Measurements from ENCODE around the gene SCARB1.

Gene SCARB1

DNA sequence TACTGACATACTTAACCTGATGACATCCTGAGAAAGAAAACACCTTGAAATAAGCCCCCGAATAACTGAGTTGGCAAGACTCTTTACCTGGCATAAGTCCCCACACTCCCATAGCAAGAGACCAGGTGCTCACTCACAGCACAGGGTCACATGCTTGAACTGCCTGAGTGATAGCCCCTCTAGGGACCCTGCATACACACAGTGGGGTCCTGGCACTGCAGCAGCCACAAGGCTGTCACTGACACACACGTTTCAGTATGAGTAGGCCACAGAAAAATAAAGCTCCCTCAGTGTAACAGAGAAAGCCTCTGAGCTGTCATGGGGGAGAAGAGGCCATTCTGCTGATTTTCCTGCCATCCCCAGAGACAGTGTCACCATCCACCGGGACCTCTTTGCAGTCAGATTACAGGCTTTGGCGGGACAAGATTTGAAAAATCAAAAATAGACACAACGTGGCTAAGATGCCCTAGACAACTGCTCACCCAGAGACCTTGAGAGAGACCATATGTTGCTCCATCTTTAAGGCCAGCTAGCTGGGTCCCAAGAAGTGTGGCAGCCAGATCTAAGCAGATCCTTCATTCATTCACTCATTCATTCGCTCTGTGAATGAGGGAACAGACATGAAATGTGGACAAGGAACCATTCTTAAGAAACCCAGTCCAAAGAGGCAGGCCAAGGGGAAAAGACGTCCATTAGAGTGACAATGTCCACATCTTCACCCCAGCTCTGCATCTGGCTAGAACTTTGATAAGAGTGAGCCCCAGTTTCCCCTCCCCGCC is 1.6 kb downstream of the SCARB1 start:
- no peak for DNase-seq

DNA sequence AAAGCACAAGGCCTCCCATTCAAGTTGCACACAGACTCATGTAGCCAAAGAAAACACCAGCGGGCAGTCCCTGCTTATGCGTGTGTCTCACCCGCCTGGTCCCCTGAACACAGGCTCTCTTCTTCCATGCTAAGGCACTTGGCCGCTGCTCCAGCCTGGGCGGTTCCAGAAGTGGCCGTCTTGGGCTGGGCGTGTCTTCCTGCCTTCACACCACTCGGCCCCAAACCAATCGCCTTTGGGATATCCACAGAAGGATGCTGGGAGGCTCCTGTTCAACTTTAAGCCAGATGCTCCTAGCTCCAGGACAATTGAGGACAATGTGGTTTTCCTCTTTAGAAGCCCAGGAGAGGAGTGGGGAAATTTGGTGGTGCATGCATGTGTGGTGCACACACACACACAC is 2.2 kb downstream of the SCARB1 start:
- DNase-seq, result no peak

DNA sequence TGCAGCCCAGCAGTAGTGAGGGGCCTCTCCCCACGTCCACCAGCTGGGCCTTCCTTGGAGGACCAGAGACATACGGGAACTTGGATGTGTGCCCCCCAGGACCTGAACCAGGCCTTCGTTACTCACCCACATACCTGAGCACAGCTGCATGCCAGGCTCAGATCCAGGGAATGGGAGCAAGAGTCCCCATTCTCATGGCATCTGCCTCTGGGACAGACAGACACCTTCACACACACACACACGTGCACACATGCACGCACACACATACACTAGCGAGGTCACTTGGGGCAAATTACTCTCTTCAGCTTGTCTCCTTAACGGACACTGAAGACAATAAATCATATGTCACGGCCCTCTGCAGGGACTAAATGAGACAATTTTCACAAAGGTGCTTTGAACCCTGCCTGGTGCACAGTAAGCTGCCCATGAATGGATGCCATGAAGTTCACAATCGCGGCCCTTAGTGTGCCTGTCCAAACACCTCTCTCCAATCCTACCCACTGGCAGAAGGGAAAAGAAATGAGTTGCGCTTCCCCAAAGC is 5.7 kb downstream of the SCARB1 start:
- DNase-seq, result no peak

DNA sequence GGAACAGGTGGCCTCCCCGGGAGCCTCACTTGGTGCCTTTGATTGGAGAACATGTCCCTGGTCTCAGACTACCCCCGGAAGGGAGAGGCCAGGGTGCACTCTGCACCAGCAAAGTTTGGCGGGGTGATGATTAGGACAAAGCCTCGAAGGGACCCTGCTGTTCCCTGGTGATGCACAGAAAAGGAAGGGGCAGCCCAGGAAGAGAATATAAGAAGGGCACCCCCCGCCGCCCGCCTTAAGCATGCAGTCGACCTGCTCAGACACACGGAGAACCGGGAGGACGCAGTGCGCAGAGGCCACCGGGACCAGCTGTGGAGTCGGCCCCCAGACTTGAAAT is 6.9 kb downstream of the SCARB1 start:
- no peak for DNase-seq

DNA sequence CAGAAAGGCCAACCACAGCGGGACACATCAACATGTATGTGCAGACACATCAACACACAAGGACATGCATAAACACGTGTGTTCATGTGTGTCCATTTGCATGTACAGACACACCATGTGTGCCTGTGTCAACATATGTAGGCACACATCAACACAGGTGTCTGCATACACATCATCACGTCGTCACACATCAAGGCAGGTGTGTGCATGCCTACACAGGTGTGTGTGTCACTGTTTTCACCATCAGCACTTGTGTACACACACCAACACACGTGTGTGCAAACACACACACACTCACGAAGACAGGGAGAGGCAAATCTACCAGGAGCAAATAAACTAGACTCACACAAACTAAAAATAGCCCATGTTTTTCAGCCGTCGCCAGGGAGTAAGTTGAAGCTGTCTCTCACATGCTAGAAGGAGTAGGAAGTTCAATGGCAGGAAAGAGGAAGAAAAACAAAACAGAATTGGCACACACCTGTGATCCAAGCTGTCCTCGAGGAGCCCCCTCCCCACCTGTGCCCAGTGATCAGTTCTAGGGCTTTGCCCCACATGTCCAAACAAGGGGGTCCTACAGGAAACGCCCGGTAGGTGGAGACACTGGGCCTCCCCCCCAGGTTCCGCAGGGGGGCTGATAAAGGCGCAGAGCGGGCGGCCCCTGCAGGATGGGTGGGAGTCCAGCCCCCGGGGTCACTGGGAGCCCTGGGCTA is 7.4 kb downstream of the SCARB1 start:
- DNase-seq, result no peak

DNA sequence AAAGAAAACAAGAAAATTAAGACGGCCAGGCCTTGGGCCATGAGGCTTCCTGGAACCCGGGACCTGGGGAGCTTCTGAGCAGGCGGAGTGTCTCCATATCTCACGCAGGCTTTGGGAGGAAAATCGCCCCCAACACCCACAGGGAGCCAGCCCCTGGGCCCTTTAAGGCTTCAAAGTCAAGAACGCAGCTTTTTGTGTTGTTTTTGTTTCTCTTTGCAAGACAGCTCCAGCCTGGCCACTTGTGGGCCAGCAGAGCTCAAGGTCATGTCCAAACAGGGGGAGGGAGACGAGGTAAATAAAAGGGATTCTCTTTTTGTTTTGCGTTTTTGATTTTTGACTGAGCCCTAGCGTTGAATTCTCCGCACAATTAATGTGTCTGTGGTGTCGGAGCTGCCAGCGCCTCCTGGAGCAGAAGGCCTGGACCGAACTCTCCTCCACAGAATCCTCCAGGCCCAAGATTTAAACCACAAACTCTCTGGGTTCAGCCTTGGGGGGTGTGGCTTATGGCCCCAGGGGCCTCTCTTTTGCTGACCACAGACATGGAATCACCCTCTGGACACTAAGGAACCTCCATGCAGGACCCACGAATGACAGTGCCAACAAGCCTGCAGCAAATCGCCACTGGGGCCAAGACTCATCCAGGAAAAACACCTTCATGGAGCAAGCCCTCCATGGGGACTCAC is 8.2 kb downstream of the SCARB1 start:
- no peak for DNase-seq

DNA sequence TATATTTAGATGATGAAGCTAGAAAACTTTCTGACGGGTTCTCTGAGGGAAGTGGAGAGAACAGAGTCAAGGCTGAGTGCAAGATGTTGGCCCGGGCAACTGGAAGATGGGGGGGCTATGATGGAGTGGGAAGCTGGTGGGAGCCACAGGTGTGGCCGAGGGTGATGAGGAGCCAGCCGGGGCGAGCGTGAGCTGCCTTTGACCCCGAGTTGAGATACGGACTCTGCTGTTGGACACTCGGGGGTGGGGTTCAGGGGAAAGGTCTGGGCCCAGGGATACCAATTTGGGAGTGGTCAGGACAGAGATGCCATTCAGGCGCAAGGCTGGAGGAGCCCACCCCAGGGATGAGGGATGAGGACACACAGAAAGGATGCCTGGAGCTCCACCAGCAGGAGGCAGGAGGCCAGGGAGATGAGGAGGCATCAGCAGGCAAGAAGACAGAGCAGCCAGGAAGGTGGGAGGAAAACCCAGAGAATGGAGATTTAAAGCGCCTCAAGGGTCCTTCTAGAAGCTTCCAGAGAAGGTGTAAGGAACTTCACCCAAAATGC is 9.0 kb downstream of the SCARB1 start:
- DNase-seq, result no peak

DNA sequence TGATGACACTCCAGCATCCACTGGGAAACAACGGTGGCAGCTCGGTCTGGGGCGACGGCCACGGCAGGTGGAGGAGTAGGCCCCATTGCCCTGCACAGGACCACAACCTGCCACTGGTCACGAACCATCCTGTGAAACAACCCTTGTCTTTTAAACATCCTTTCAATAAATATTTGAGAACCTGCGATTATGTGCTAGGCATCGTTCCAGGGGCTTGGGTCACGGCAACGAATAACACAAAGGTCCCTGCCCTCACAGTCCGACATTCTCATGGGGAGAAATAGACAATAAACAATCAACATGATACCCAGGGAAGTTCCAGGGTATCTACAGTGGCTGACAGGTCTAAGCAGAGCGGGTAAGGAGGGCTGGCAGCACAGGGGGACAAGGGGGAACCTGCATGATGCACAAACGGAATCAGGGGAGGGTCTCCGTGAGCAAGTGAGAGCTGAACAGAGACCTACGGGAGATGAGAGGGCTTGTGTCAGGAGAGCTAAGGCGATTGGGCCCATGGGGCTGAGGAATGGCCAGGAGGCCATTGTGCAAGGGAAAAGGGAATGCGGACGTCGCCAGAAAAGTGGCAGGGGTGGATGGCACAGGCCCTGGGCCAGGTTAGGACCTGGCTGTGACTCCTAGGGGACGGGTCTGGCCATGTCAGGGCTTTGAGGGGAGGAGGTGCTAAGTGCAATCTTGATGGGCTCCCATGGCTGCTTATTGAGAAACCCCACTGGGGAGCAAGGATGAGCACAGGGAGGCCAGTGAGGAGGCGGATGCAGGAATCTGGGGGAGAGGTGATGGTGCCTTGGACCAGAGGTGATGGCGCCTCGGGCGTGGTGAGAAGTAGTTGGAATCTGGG is 9.7 kb downstream of the SCARB1 start:
- no peak for DNase-seq

DNA sequence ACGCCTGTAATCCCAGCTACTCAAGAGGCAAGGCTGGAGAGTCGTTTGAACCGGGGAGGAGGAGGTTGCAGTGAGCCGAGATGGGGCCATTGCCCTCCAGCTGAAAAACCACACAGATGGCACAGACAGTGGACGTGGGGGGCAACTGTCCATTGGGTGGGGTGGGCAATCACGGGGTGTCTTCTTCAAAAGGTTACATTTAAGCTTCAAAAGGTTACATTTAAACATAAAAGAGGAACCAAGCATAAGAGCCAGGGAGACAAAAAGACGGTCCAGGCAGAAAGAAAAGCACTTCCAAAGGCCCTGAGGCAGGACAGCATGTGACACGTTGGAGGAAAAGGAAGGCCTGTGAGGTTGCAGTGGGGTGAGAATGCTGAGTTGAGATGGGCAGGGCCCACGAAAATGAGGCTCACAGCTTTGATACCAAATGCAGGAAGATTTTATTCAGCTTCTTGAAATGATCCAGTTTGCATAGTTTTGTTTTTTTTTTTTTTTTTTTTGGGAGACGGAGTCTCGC is 10.7 kb downstream of the SCARB1 start:
- no peak for DNase-seq

DNA sequence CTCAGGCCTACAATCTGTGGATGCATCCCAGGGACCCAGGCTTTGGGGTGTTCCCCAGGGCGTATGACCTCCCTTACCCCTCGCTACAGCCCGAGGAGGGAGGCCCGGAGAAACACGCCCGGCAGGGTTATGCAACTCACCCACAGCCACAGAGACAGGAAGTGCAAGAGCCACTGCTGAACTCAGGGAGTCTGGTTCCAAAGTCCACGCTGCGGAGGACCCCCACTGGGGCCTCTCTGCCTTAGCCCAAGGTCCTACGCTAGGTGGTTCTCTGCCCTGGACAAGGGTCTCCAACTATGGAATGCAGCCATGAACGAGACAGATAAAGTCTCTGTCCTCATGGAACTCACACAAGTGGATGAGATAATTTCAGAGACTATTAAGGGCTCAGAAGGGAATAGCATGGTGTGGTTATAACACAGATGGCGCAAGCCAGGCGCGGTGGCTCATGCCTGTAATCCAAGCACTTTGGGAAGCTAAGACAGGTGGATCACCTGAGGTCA is 11.3 kb downstream of the SCARB1 start:
- no peak for DNase-seq

DNA sequence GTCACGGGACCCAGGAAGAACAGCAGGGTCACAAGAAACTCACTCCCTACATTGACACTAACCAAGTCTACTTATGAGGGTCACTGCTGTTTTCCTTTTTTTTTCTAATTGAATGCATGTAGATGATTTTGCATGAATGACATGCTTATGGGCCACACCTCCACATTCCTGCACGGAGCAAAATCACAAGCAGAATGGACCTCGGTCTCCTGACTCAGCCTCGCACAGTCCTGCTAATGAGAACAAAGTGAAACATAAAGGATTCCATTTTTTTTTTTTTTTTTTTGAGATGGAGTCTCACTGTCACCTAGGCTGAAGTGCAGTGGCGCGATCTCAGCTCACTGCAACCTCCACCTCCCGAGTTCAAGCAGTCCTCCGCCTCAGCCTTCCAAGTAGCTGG is 12.3 kb downstream of the SCARB1 start:
- DNase-seq, result no peak

DNA sequence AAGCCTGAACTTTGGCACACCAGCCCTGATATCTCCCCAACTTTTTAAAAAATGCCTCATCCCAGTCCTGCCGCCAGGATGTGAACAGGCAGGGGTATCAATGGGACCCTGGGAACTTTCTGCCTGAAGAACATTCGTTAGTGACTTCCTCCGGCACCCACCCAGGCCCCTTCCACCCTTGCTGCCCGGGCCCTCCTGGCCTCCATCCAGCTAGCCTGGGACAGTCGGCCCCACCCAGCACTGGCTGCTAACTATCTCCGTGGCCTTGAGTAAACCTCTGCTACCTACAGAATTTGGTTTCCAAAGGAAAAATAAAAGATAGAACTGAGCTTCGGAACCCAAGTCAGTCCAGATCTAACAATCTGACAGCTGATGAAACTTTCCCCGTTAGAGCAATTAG is 14.3 kb downstream of the SCARB1 start:
- no peak for DNase-seq

DNA sequence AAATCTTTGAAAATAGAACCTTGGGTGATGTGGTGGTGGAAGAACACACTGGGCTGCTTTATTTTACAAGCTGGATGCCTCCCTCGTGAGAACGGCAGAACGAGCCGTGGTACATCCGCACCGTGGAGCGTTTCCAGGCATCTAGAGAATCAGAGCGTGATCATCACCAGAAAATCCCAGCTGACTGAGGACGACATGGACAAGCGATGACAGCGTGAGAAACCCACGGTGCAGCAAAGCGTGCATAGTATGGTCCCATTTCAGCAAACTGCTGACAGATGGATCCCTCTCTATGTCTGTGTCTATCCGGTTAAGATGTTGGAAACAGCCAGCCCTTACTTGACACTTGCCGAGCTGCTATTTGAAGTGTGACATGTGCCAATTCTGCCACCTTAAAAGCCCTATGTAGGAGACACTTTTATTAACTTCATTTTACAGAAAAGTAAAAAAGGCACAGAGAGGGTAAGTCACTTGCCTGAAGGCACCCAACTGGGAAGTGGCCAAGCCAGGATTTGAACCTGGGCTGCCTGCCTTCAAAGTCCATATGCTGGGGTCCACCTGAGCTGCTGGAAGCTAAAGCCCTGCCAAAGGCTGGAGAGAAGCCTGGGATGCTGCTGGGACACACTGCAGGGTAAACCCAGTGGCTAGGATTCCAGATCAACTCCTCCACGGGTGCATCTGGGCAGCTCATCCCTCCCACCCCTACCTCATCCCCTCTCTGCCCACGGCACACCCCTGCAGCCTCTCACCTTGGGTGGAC is 14.9 kb downstream of the SCARB1 start:
- DNase-seq, result no peak

DNA sequence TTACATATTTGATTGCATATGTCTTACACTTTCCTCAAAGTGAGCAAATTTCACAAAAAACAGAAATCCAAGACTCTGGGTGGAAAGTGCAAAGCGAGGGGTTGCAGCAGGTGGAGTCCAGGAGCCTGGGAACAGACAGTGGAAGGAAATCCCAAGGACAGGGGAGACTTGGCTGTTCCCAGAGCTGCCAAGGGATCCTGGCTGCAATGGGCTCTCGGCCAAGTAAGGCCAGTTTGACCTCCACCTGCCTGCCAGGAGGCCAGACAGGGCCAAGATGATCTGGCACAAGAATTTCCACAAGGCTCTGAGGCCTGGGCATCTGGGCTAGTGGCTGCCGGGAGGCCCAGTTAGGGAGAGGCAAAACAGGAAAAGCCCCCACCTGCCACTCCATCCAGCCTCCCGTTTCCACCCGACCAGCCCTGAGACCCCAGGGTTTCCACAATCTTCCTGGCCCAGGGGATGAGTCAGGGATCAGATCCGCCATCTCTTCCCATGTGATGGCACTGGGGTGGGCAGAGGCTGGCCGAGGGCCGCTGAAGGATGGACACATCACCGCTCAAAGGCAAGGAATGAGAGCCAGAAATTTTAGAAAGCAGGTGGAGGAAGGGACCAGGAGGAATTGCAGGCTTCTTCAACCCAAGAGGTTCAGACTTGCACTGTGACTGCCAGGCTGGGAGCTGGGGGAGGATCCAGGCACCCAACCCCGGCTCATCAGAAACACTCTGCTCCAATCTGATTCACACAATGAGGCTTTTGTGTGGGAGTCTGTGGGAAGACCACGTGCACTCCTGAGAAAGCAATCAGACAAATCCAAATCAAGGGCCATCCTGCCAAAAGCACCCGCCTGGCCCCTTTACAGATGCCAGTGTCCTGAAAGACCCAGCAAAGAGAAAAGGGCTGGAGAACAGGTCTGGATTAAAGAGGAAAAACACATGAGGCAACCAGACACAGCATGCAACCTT is 16.3 kb downstream of the SCARB1 start:
- no peak for DNase-seq

DNA sequence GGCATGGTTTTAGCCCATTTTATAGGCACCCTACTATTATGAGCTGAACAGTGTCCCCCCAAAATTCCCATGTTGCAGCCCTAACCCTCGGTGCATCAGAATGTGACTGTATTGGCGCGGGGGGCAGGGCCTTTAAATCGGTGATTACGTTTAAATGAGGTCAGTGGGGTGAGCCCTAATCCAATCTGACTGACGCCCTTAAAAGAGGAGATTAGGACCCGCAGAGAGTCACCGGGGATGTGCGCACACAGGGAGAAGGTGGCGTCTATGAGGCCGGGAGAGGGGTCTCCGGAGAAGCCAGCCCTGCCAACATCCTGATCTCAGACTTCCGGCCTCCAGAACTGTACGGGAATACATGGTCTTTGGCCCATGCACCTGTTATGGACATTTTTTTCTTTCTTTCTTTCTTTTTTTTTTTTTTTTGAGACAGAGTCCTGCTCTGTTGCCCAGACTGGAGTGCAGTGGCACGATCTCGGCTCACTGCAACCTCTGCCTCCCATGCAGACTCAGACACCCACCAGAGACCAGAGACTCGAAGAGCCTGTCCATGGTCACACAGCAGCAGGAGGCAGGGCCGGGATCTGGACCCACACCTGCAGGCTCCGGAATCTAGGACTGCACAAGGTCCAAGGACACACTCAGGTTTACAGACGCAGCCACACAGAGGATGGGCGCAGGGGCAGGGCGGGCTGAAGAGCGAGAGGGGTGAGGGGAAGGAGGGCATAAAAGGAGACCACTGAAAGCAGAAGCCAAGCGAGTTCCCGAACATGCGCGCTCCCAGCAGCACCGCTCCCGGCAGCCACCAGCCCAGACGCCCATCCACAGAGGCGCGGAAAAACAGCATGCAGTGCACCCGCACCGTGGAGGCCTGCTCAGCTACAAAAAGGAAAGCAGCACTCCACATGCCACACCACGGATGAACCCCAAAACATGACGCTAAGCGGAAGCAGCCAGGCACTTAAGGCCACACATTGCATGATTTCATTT is 19.0 kb downstream of the SCARB1 start:
- no peak for DNase-seq

DNA sequence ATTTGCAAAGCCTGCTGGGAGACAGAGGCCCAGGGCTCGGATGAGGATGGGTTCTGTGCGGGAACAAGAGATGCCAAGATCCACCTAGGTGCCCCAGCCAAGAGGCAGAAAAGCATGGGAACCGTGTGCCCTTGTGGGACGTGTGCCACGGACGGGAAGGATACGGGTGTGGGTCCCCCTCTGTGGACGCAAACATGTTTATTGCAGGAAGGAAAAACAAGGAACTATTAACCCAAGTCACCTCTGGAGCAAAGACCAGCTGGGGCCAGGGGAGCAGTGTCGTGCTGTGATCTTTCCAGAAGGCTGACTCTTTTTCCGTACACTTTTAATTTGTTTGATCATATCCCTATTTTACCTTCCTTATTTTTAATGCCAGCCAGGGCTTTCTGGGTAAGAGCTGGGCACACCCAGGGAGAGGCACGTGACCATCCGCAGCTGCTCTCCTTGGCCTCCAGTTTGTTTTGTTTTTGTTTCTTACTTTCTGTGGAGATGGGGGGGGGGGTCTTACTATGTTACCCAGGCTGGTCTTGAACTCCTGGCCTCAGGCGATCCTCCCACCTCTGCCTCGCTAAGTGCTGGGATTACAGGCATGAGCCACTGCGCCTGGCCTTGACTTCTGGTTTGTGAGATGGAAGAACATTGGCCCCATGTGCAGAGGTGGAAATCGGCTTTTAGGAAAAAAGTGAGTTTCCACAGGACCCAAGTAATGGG is 20.7 kb downstream of the SCARB1 start:
- DNase-seq, result no peak

DNA sequence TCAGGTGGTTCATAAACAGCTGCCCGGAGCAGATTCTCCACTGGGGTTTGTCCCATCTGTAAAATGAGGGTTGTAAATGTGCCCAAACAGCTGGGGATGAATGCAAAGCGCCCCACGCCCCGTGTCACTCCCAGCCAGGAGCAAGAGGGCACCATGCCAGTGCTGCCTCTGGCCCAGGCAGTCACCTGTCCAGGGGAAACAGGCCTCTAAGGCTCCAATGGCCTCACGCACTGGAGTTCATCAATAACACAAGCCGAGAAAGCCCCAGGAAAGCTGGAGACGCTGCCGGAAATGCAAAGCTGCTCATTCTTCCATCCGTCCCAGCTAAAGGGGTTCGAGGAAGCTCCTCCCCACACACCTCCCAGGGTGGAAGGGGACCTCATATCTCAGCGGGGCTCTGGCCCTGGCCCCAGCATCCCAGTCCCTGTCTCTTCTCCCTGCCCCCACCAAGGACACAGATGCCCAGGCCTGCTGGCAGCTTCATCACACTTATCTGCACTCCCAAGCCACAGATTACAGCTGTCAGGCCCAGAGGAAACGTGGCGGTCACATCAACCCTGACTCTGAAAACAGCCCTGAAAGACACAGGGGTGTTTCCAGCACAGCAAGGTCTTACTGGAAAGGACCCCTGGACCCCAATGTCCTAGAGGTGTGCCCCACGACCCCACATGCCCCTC is 21.5 kb downstream of the SCARB1 start:
- DNase-seq, result no peak

DNA sequence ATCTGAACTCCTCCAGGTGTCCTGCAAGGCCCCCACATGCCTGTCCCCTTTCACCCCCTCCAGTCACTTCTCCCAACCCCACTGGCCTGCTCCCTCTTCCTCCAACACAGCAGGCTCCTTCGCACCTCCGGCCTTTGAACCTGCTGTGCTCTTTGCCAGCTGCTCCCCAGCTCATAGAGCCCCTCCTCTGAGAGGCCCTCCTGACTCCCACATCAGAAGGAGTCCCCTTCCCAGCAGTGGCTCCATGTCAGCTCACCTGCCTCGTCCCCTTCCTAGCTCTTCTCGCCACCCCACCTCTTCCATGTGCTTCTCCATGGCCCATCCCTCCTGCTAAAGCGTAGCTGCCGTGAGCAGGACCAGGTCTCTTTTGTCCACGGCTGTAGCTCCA is 22.1 kb downstream of the SCARB1 start:
- no peak for DNase-seq
